MM.1S (cell line): ENCODE data around the gene FAM222B.

Experiments used
- EZH2 ChIP-seq: fragments of 300-600 bp; sonication (generic); optimal IDR thresholded peaks from 2 replicates; pipeline ENCODE3; 2017; ENCODE audit warnings: low read depth, mild to moderate bottlenecking, antibody characterized with exemption, low read length, mixed read lengths
- TF ChIP-seq, protein P1 (sequence below): fragments of 300-600 bp; sonication (generic); IDR thresholded peaks from 2 replicates; pipeline ENCODE4 v1.5.1; 2016; ENCODE audit warnings: antibody characterized with exemption, low read length, mixed read lengths

DNA sequence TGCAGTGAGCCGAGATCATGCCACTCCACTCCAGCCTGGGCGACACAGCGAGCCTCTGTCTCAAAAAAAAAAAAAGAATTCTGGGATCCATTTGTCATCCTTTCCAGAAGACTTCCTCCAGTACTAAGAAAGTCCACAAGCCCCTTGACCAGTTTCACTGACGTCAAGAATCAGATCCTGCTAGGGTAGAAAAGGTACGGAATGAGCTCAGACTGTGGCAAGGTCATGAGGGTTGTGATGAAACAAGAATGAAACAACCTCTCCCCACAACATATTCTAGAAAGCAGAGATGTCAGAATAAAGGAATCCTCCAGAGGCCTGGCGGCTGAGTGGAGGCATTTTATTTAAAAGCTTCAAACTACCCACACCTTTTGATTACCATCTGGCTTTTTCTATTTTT, 68.9 kb downstream of the FAM222B start:
- TF ChIP-seq, protein P1, sequence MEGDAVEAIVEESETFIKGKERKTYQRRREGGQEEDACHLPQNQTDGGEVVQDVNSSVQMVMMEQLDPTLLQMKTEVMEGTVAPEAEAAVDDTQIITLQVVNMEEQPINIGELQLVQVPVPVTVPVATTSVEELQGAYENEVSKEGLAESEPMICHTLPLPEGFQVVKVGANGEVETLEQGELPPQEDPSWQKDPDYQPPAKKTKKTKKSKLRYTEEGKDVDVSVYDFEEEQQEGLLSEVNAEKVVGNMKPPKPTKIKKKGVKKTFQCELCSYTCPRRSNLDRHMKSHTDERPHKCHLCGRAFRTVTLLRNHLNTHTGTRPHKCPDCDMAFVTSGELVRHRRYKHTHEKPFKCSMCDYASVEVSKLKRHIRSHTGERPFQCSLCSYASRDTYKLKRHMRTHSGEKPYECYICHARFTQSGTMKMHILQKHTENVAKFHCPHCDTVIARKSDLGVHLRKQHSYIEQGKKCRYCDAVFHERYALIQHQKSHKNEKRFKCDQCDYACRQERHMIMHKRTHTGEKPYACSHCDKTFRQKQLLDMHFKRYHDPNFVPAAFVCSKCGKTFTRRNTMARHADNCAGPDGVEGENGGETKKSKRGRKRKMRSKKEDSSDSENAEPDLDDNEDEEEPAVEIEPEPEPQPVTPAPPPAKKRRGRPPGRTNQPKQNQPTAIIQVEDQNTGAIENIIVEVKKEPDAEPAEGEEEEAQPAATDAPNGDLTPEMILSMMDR = no peak
- no peak for TF ChIP-seq EZH2
